GM21576 (cell line): ENCODE data around the gene PKNOX1.
A peak's percentile ranks its signal among the peaks of the same experiment; 100 is the strongest.
"Not testable (repeated sequence)": the region's sequence is repeated elsewhere in the genome, so short reads cannot be mapped to it uniquely, and the experiment has no call there.

Source experiments
- ATAC-seq: cut with Tn5 transposase; IDR thresholded peaks from one replicate; pipeline ENCODE4 v1.9.1; 2021; ENCODE audit warnings: mild to moderate bottlenecking, moderate library complexity; ENCODE audit not compliant: unreplicated experiment

The PKNOX1 gene

GRCh38 chr21:42973991-42974831 is at the start of gene PKNOX1:
Gene PKNOX1 (plus strand): TSS chr21:42974562. CDS start chr21:43004382, 29,820 bp downstream.
- ATAC-seq, result peak; percentile 85

DNA sequence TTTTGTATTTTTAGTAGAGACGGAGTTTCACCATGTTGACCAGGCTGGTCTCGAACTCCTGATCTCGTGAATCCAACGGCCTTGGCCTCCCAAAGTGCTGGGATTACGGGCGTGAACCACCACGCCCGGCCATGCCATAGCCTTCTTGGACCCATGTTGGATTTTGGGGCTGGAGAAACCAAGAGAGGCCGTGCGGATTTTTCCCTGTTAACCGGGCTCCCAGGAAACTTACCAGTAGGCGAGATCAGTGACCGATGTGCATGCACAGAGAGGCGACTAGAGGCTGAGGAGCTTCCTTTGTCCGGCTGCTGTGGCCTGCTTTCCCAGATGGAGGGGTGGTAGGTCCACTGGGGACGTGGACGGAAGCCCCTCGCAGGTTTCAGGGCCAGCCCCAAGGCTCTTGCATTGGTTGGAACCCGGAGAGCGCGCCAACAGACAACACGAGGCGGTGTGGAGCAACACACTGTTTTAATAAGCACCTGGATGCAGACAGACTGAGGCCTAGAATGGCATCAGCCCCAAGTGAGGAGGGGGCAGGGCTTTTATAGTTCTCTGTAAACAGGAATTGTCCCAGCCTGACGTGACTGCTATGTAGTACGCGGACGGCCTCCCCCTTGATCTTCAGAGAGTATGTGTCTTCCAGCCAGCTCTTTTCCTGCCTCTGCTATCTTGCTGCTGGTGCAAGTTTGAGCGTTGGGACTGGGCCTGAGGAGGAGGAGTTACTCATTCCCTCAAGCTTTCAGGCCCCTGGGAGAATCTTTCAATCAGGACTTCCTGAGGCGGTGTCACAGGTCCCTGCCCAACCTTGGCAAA is 49.0 kb upstream of the PKNOX1 start, which contains the start of gene ERVH48-1:
Gene ERVH48-1, minus strand, starts transcription at position 517 of the 813 bp plus-strand sequence. CDS start 6,624 bp downstream, outside the sequence.
- ATAC-seq, result no peak

DNA sequence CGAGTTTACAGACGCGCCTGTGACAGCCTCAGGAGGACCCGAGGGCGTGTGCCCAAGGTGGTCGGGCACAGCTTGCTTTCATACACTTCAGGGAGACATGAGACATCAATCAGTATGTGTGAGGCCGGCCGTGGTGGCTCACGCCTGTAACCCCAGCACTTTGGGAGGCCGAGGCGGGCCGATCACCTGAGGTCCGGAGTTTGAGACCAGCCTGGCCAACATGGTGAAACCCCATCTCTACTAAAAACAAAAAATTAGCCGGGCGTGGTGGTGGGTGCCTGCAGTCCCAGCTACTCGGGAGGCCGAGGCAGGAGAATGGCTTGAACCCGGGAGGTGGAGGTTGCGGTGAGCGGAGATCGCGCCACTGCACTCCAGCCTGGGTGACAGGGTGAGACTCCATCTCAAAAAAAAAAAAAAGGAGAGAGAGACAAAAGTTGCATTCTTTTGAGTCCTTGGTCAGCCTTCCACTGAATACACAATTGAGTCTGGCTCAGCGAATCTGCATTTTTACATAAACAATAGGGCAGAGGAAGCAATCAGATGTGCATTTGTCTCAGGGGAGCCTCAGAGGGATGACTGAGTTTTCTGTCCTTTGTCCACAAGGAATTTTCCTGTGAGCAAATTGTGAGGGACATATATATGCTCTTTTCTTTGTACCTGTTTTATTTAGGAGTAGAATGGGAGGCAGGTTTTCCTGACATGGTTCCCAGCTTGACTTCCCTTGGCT is 46.7 kb upstream of the PKNOX1 start:
- ATAC-seq, result not testable (repeated sequence)

- no peak for ATAC-seq
Observed at GRCh38 chr21:42929969-42930368, 44.4 kb upstream of the PKNOX1 start.

DNA sequence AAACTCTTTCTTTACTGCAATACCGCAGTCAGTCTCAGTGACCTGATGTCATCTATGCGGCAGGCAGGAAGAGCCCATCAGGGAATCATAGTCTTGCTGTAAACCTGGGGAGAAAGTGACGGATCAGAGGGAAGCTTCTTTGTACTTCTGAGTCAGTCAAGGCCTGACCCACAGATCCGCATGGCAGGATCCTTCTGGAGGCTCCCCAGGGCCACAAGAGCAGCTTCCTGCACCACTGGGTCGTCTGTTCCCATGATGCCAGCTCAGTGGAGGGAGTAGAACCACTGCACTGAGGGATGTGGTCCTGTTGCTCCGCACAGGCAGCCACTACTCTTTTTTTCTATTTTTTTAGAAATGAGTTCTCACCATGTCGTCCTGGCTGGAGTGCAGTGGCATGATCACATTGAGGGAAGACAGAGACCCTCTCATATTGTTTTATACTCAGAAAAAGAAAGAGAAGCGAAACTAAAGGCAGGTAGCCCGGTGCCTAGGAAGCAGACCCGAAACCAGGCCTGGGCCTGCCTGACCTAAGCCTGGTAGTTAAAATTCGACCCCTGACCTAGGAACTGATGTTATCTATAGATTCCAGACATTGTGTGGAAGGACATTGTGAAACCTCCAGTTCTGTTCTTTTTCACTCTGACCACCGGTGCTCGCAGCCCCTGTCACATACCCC is 42.7 kb upstream of the PKNOX1 start:
- no peak for ATAC-seq

DNA sequence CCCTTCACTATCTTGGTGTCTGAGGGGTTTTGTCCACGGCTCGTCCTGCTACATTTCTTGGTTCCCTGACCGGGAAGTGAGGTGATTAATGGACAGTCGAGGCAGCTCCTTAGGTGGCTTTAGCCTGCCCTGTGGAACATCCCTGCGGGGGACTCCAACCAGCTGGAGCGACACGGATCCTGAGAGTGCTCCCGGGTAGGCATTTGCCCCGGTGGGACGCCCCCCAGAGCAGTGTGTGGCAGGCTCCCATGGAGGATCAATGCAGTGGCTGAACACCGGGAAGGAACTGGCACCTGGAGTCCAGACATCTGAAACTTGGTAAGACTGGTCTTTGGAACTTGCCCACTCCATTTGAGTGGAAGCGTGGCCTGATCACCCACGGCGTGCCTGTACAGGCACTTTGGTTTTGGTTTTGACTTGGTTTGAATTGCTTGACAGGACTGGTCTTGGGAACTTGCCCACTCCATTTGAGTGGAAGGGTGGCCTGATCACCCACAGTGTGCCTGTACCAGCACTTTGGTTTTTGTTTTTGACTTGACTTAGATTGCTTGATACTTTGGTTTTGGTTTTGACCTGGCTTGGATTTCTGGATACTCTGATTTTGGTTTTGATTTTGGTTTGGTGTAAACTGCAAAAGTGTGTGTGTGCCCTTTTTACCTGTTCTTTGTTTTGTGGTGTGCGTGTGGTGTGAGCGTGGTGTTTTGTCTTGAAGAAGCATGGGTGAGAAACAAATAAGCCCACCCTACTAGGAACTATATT is 41.8 kb upstream of the PKNOX1 start:
- ATAC-seq, result not testable (repeated sequence)

DNA sequence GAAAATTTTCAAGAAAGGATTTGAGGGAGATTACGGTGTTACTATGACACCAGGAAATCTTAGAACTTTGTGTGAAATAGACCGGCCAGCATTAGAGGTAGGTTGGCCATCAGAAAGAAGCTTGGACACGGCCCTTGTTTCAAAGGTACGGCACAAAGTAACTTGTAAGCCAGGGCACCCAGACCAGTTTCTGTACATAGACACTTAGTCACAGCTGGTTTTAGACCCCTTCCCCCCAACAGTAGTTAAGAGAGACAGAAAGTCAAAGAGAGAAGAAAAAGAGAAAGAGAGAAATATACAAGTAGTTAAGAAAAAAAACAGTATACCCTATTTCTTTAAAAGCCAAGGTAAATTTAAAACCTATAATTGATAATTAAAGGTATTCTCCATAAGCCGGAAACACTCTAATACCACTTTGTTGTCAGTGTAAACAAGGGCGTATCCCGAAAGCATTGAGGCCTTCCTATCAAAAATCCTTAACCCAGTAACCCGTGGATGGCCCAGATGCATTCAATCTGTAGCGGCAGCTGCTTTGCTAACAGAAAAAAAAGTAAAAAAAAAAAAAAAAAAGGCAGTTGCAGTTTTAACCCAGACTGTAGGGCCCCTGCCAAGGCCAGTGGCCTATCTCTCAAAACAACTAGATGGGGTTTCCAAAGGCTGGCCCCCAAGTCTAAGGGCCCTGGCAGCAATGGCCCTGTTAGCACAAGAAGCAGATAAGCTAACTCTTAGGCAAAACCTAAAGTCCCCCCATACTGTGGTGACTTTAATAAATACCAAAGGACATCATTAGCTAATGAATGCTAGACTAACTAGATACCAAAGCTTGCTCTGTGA is 41.0 kb upstream of the PKNOX1 start:
- ATAC-seq, result not testable (repeated sequence)

DNA sequence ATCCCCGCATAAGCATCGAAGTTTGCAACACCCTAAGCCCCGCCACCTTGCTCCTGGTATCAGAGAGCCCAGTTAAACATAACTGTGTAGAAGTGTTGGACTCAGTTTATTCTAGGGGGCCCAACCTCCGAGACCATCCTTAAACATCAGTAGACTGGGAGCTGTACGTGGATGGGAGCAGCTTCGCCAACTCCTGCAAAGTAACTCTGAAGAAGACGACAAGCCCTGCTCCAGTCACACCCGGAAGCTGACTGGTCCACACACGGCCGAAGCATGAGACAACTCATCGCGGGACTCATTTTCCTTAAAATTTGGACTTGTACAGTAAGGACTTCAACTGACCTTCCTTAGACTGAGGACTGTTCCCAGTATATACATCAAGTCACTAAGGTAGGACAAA is 40.4 kb upstream of the PKNOX1 start:
- ATAC-seq, result not testable (repeated sequence)

GRCh38 chr21:42936360-42936759 is 38.0 kb upstream of the PKNOX1 start:
- ATAC-seq, result not testable (repeated sequence)

- not testable (repeated sequence) for ATAC-seq
Observed at GRCh38 chr21:42937034-42937940, 37.1 kb upstream of the PKNOX1 start.

GRCh38 chr21:42937960-42938605 is 36.3 kb upstream of the PKNOX1 start:
- no peak for ATAC-seq

GRCh38 chr21:42938606-42938995 is 35.8 kb upstream of the PKNOX1 start:
- not testable (repeated sequence) for ATAC-seq

DNA sequence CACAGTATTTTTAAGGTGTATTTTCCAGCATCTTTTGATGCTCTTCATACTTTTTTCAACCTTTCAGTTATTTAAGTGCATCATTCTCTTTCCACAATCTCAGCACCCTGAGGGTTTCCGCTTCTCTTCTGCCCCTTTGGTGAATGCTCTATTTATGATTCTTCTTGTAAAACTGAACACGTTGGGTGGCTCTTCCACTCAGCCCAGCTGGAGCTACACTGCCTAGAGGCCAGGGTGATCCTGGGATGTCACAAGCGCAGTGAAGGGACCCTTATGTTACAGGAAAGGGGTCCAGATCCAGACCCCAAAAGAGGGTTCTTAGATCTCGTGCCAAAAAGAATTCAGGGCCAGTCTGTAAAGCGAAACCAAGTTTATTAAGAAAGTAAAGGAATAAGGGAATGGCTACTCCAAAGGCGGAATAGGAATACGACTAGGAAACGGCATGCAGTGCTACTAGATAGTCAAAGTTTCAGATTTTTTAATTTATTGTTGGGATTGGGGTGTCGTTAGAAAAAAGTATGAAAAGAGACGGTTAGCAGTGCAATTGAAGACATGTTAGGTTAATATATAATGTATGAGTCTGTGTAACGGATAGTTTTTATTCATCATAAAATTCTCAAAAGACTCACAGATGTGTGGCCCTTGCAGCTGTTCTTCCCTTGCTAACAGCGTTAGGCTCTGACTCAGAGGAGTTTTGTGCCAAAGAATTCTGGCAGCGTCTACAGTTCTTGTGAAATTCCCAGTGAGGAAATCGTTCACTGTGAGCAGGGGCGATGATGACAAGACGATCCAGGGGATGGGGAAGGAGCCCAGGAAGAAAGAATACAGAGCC is 34.6 kb upstream of the PKNOX1 start:
- no peak for ATAC-seq

DNA sequence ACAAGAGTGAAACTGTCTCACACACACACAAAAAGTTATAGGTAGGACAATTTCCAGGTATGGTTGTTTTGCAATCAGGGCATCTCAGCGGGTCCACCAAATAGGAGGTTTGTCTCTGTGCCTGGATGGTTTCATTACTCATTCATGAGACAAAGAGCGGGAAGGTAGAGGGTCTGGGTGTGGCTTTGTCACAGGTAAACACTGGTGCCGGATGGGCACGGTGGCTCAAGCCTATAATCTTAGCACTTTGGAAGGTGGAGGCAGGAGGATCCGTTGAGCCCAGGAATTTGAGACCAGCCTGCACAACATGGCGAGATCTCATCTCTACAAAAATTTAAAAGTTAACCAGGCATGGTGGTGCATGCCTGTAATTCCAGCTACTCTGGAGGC is 32.7 kb upstream of the PKNOX1 start:
- ATAC-seq, result no peak

GRCh38 chr21:42942244-42942643 is 32.1 kb upstream of the PKNOX1 start:
- no peak for ATAC-seq

- ATAC-seq, result not testable (repeated sequence)
Observed at GRCh38 chr21:42949094-42949755, 25.1 kb upstream of the PKNOX1 start.
